ENCODE results near the gene PDE6A.

The PDE6A gene

GRCh38 chr5:149904293-149904886 is 40.2 kb downstream of the PDE6A start:
- FAIRE-seq: no peak
- no peak for DNase-seq (ENCODE audit: insufficient read length, low spot score)
- TF ChIP-seq POLR2A (IDR thresholded peaks at IDR 0.05; ENCODE audit: low read depth, low read length): no peak

GRCh38 chr5:149903404-149903803 is 41.2 kb downstream of the PDE6A start:
- DNase-seq (ENCODE audit: insufficient read length, low spot score): no peak
- TF ChIP-seq POLR2A (IDR thresholded peaks at IDR 0.05; ENCODE audit: low read depth, low read length): no peak
- FAIRE-seq: no peak

GRCh38 chr5:149902177-149902576 is 42.4 kb downstream of the PDE6A start:
- FAIRE-seq (no peak), DNase-seq (ENCODE audit: insufficient read length, low spot score) (no peak)
- TF ChIP-seq POLR2A (IDR thresholded peaks at IDR 0.05; ENCODE audit: low read depth, low read length): no peak

- TF ChIP-seq POLR2A (IDR thresholded peaks at IDR 0.05; ENCODE audit: low read depth, low read length): no peak
- no peak for FAIRE-seq
- no peak for DNase-seq (ENCODE audit: insufficient read length, low spot score)
Observed at GRCh38 chr5:149901511-149901910, 43.1 kb downstream of the PDE6A start.

GRCh38 chr5:149900390-149900789 is 44.2 kb downstream of the PDE6A start:
- DNase-seq (ENCODE audit: insufficient read length, low spot score): no peak
- no peak for TF ChIP-seq POLR2A (IDR thresholded peaks at IDR 0.05; ENCODE audit: low read depth, low read length)
- no peak for FAIRE-seq

GRCh38 chr5:149898811-149899210 is 45.8 kb downstream of the PDE6A start:
- TF ChIP-seq POLR2A (IDR thresholded peaks at IDR 0.05; ENCODE audit: low read depth, low read length): no peak

GRCh38 chr5:149895416-149896345 is 48.9 kb downstream of the PDE6A start:
- TF ChIP-seq POLR2A (IDR thresholded peaks at IDR 0.05; ENCODE audit: low read depth, low read length): no peak
- FAIRE-seq: no peak
- DNase-seq (ENCODE audit: insufficient read length, low spot score): no peak

More at GRCh38 chr5:149898811-149899210, 45.8 kb downstream of the PDE6A start:
- DNase-seq (ENCODE audit: insufficient read length, low spot score): no peak
- FAIRE-seq: no peak

- TF ChIP-seq POLR2A (IDR thresholded peaks at IDR 0.05; ENCODE audit: low read depth, low read length): no peak
Observed at GRCh38 chr5:149894237-149894636, 50.4 kb downstream of the PDE6A start.

GRCh38 chr5:149893403-149893931 is 51.1 kb downstream of the PDE6A start:
- DNase-seq (ENCODE audit: insufficient read length, low spot score): no peak
- FAIRE-seq: no peak
- no peak for TF ChIP-seq POLR2A (IDR thresholded peaks at IDR 0.05; ENCODE audit: low read depth, low read length)

More at GRCh38 chr5:149894237-149894636, 50.4 kb downstream of the PDE6A start:
- no peak for DNase-seq (ENCODE audit: insufficient read length, low spot score)
- FAIRE-seq: no peak

GRCh38 chr5:149892594-149892993 is 52.0 kb downstream of the PDE6A start:
- no peak for FAIRE-seq
- no peak for DNase-seq (ENCODE audit: insufficient read length, low spot score)
- no peak for TF ChIP-seq POLR2A (IDR thresholded peaks at IDR 0.05; ENCODE audit: low read depth, low read length)

GRCh38 chr5:149888280-149888679 is 56.3 kb downstream of the PDE6A start:
- no peak for TF ChIP-seq POLR2A (IDR thresholded peaks at IDR 0.05; ENCODE audit: low read depth, low read length)
- FAIRE-seq (no peak), DNase-seq (ENCODE audit: insufficient read length, low spot score) (no peak)

- TF ChIP-seq POLR2A (IDR thresholded peaks at IDR 0.05; ENCODE audit: low read depth, low read length): no peak
- no peak for DNase-seq (ENCODE audit: insufficient read length, low spot score)
- FAIRE-seq: no peak
Observed at GRCh38 chr5:149887622-149888183, 56.9 kb downstream of the PDE6A start.

GRCh38 chr5:149886692-149887470 is 57.7 kb downstream of the PDE6A start:
- no peak for FAIRE-seq

More at GRCh38 chr5:149886692-149887470, 57.7 kb downstream of the PDE6A start:
- TF ChIP-seq POLR2A (IDR thresholded peaks at IDR 0.05; ENCODE audit: low read depth, low read length): no peak
- no peak for DNase-seq (ENCODE audit: insufficient read length, low spot score)
